HepG2 (cell line): ENCODE results near the gene LDHAL6B. TPM values are rescaled to one million over a fixed set of nuclear protein-coding genes. Genes with fewer than 3 reads are reported as not detected.

ENCODE experiments used
- ATAC-seq: fragments of 200-7000 bp; cut with Tn5 transposase; 3 replicates; pipeline ENCODE4 v1.9.1; 2020; ENCODE audit warnings: mild to moderate bottlenecking, moderate library complexity
- BruUV-seq: library from RNA; stranded (reverse); fragments of 400-500 nt; replicated peaks from 2 replicates; lab custom pipeline; 2021; lab: Mats Ljungman, UMichigan
- CTCF ChIA-PET: fragments of 300-600 bp; formaldehyde crosslinking; extraction: SDS; loops from one replicate; lab custom pipeline; 2021; ENCODE audit warnings: low total read pairs, inconsistent platforms, low intra/inter-chr PET ratio; lab: Yijun Ruan, JAX
- POLR2A ChIA-PET: fragments of 350-600 bp; sonication (Branson Sonifier 250); formaldehyde crosslinking; loops from one replicate; lab custom pipeline; 2020; ENCODE audit warnings: antibody characterized with exemption, inconsistent platforms; lab: Yijun Ruan, JAX
- DNase-seq: peaks from one replicate; pipeline ENCODE4 v3.0.0-alpha.2; 2015; ENCODE audit warnings: low spot score
- FAIRE-seq: peaks from 3 replicates; lab custom pipeline; 2011; peaks lifted over from hg19 to GRCh38; lab: Jason Lieb, UNC
- H2AFZ ChIP-seq: one replicate; pipeline ENCODE4 v1.6.1; 2011; ENCODE audit warnings: low read length, inconsistent platforms
- H3K27ac ChIP-seq: fragments of 300-600 bp; 3 replicates; pipeline ENCODE4 v1.8.0; 2011; ENCODE audit warnings: mixed run types, mild to moderate bottlenecking, mixed read lengths, low read length, inconsistent platforms; ENCODE audit not compliant: insufficient read depth; ENCODE audit errors: extremely low read length
- H3K27me3 ChIP-seq, 2 experiments: fragments of 200-600 bp in 1 of 2; 2 replicates in 1 of 2; 3 replicates in 1 of 2; pipeline versions ENCODE4 v1.6.0 to v1.8.0; 2011; ENCODE audit warnings: low read length in 2 of 2, mild to moderate bottlenecking in 2 of 2, moderate library complexity in 2 of 2, inconsistent platforms in 1 of 2; ENCODE audit not compliant: insufficient read depth in 2 of 2, control insufficient read depth in 1 of 2
- H3K36me3 ChIP-seq, 2 experiments: fragments of 200-600 bp in 1 of 2; replicated peaks in 1 of 2; 2 replicates in 1 of 2; 3 replicates in 1 of 2; pipeline versions ENCODE4 v1.5.1 to v1.8.0; 2011; ENCODE audit warnings: low read length in 2 of 2, inconsistent platforms in 1 of 2; ENCODE audit not compliant: insufficient read depth in 2 of 2, control insufficient read depth in 1 of 2
- H3K4me1 ChIP-seq: 2 replicates; pipeline ENCODE4 v1.5.1; 2012; ENCODE audit warnings: low read length, inconsistent platforms; ENCODE audit not compliant: insufficient read depth
- H3K4me2 ChIP-seq: 2 replicates; pipeline ENCODE4 v1.6.0; 2011; ENCODE audit warnings: low read depth, low read length, inconsistent platforms
- H3K4me3 ChIP-seq, 3 experiments: fragments of 200-600 bp in 1 of 3; sonication (generic), shearing (Covaris generic) in 1 of 3; replicated peaks in 1 of 3; 2 replicates each; pipeline ENCODE4 v1.5.1; 2011 to 2016; ENCODE audit warnings: low read length in 3 of 3, inconsistent platforms in 2 of 3, low read depth in 2 of 3, mild to moderate bottlenecking in 2 of 3, control low read depth in 1 of 3, mixed read lengths in 1 of 3; ENCODE audit not compliant: insufficient read depth in 1 of 3
- H3K79me2 ChIP-seq: one replicate; pipeline ENCODE4 v1.6.1; 2011; ENCODE audit warnings: low read length, inconsistent platforms; ENCODE audit not compliant: insufficient read depth
- H3K9ac ChIP-seq: 2 replicates; pipeline ENCODE4 v1.6.0; 2011; ENCODE audit warnings: mild to moderate bottlenecking, low read depth, low read length, inconsistent platforms; ENCODE audit not compliant: insufficient read depth
- H3K9me3 ChIP-seq: 2 replicates; pipeline ENCODE4 v1.5.1; 2012; ENCODE audit warnings: mild to moderate bottlenecking, low read length
- H4K20me1 ChIP-seq: 2 replicates; pipeline ENCODE4 v1.6.0; 2011; ENCODE audit warnings: inconsistent platforms, mild to moderate bottlenecking, low read length, moderate library complexity; ENCODE audit not compliant: insufficient read depth
- AFF4 ChIP-seq: sonication (generic); formaldehyde crosslinking; IDR thresholded peaks from 2 replicates; pipeline ENCODE4 v1.4.0; 2020; ENCODE audit warnings: missing genetic modification reagents
- KMT2B ChIP-seq: IDR thresholded peaks from 2 replicates; pipeline ENCODE4 v1.6.1; 2016; ENCODE audit warnings: missing genetic modification reagents, missing compliant biosample characterization
- NCOA5 ChIP-seq: sonication (generic); formaldehyde crosslinking; IDR thresholded peaks from 2 replicates; pipeline ENCODE4 v1.4.0; 2020; ENCODE audit warnings: missing genetic modification reagents
- NKX3-1 ChIP-seq: sonication (generic); formaldehyde crosslinking; IDR thresholded peaks from 2 replicates; pipeline ENCODE4 v1.5.0; 2020; ENCODE audit warnings: missing genetic modification reagents
- NR2F6 ChIP-seq, 2 experiments: IDR thresholded peaks; 2 replicates each; pipeline ENCODE4 v1.6.1; 2016; ENCODE audit warnings: antibody characterized with exemption in 1 of 2, mild to moderate bottlenecking in 1 of 2
- ZFX ChIP-seq: sonication (generic); formaldehyde crosslinking; IDR thresholded peaks from 2 replicates; pipeline ENCODE4 v1.4.0; 2020; ENCODE audit warnings: mild to moderate bottlenecking, low read depth, missing genetic modification reagents, moderate library complexity
- ZNF543 ChIP-seq: sonication (generic); formaldehyde crosslinking; IDR thresholded peaks from 2 replicates; pipeline ENCODE4 v1.4.0; 2020; ENCODE audit warnings: mild to moderate bottlenecking, missing genetic modification reagents
- ZNF674 ChIP-seq: sonication (generic); formaldehyde crosslinking; IDR thresholded peaks from 2 replicates; pipeline ENCODE4 v1.5.0; 2020; ENCODE audit warnings: low read depth, mild to moderate bottlenecking, missing genetic modification reagents
- WGBS: methylation state at CpG from one replicate; pipeline ENCODE4 v1.1.6; 2017; ENCODE audit warnings: low lambda C conversion rate; 5-methylcytosine and 5-hydroxymethylcytosine counted together
- in situ Hi-C: cut with HindIII; loops from 2 replicates; pipeline ENCODE4 v1.10.0; 2017; ENCODE audit warnings: low pct_unique_long_range_greater_than_20kb; ENCODE audit not compliant: extremely low pct_ligation_motif_present
- intact Hi-C: fragments of 100-400 bp; cut with micrococcal nuclease; formaldehyde crosslinking; loops from one replicate; pipeline ENCODE4 v1.10.0; 2022; ENCODE audit not compliant: unreplicated experiment
- polyA plus RNA-seq, 8 experiments: library from polyadenylated mRNA; depleted of rRNA in 3 of 8; stranded (reverse) in 7 of 8; unstranded in 1 of 8; fragments of >200 nt; fragmentation: Illumina TruSeq in 4 of 8; extraction: Trizol in 4 of 8; gene quantifications; 2 replicates each; pipeline versions ENCODE4 v1.2.1 to v1.2.3, GENCODE V29; 2011 to 2016; ENCODE audit warnings: low read depth in 4 of 8, missing spikeins in 1 of 8, mixed read lengths in 1 of 8; ENCODE audit not compliant: insufficient read depth in 1 of 8
- total RNA-seq, 5 experiments: library from RNA; depleted of rRNA; stranded (reverse); fragments of >200 nt; fragmentation: Illumina TruSeq; extraction: Trizol; gene quantifications; 2 replicates each; pipeline ENCODE4 v1.2.3, GENCODE V29; 2016; ENCODE audit warnings: low read depth in 1 of 5
- TF ChIP-seq, protein P1 (sequence below): sonication (generic); formaldehyde crosslinking; IDR thresholded peaks from 2 replicates; pipeline ENCODE4 v1.5.1; 2020; ENCODE audit warnings: missing genetic modification reagents, mild to moderate bottlenecking, borderline replicate concordance
- TF ChIP-seq, protein P2 (sequence below): sonication (generic); formaldehyde crosslinking; IDR thresholded peaks from 2 replicates; pipeline ENCODE4 v1.4.0; 2020; ENCODE audit warnings: missing genetic modification reagents, mild to moderate bottlenecking, borderline replicate concordance

The LDHAL6B gene
- total and polyA plus RNA-seq, 2 of the 13 experiments (the other 11 are each of a cell fraction or from before 2014, with no cell fraction given): not detected

DNA sequence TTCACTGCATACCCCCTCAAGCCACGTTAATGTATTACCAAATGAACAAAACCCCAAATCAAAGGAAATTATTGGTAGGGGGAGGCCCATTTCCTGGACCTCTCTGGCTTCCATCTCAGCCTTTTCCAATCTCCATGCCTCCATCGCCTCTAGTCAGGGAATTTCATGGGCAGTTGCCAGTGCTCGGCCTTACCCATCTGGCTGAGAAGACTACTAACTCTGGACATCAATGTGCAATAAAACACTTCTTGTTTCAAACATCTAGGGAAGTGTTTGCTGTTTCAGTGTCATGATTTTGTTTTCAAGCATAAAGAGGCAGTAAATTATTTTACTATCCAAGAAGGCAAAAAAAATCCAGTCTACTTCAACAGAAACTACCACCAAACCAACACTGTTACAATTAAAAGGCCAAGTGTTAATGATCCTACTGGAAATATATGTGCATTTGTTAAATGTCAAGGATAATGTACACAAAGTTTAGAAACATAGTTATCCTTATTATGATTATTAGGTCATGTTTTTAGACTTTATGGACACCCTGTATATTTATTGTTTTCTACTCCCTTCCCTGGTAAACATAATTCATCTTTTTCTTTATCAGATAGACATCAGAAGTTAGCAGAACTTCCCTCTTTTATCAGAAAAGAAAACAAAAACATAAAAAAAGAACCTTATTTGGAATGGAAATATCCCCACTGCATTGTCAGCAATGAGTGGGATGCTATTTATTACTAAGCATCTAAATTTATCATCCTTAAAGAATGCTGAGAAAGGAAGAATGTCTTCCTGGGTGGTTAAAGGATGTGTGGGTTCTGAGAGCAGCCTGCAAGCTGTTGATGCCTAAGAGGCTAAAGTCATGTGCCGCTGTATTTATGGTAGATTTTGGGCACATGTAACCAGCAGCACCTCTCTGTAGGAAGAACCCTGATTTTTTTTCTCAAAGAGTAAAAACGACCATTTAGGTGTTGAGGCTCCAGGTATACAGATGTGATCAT is 15.2 kb downstream of the LDHAL6B start (continued):
- TF ChIP-seq AFF4 (CRISPR knock-in tag) (no peak), ZNF674 (no peak), ZFX (CRISPR knock-in tag) (no peak), ZNF543 (no peak), NR2F6 (IDR thresholded peaks at IDR 0.05) (no peak), NR2F6 (CRISPR knock-in tag; IDR thresholded peaks at IDR 0.05) (no peak)

DNA sequence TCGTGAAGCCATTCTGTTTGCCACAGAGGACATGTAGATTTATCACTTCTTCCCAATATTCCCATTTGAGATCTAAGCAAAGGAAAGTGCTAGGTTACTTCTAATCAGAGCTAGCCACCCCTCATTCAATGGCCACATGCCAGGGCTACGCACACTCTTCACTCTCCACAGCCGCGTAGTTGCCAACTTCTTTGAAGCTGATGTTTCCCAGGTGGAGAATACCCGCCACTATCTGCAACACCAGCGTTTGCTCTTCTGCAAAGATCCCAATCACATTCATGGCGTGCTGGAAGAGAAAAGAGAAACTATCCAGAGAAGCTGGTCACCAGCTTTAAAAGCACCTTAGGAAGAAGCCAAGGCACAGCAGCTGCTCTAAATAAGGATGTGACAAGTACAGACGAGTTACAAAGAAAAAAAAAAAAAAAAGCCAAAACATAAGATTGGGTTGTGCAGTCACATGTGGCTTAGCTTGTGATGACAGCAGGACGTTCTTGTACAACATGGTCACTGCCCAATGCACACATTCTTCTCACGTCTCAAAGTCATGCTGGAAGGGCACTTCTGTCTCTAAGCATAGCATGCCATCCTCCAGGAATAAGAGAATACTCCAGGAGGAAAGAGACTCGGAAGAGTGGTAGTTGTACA is 16.4 kb downstream of the LDHAL6B start:
- FAIRE-seq (no peak), ATAC-seq (no peak), DNase-seq (no peak)
- intact Hi-C loops (no loop called here), in situ Hi-C loops (no loop called here)
- H2AFZ ChIP-seq: no peak overlapping the region
- no peaks in the 10 kb centered on the region for H3K79me2 ChIP-seq
- H3K27ac ChIP-seq: no peak overlapping the region
- H4K20me1 ChIP-seq: no peaks in the 10 kb centered on the region
- WGBS: 95% methylated on average over 11 of the region's 11 CpGs
- ChIA-PET CTCF (no interaction called here), POLR2A (no interaction called here)
- H3K9ac ChIP-seq: no peak overlapping the region
- no peak overlapping the region for H3K4me3 ChIP-seq
- no peaks in the 10 kb centered on the region for H3K4me1 ChIP-seq
- peaks cover 8 to 38% of the 10 kb centered on the region in 2 experiments; a peak in 4 of 5 replicates for H3K36me3 ChIP-seq
- H3K27me3 ChIP-seq: no peaks in the 10 kb centered on the region
- BruUV-seq: no TSS peak
- H3K9me3 ChIP-seq: no peaks in the 10 kb centered on the region
- no peak overlapping the region for H3K4me2 ChIP-seq
- TF ChIP-seq NCOA5 (CRISPR knock-in tag): no peak
- no peak for TF ChIP-seq KMT2B (CRISPR knock-in tag)
- TF ChIP-seq, protein P1, sequence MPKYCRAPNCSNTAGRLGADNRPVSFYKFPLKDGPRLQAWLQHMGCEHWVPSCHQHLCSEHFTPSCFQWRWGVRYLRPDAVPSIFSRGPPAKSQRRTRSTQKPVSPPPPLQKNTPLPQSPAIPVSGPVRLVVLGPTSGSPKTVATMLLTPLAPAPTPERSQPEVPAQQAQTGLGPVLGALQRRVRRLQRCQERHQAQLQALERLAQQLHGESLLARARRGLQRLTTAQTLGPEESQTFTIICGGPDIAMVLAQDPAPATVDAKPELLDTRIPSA (CRISPR knock-in tag): no peak
- TF ChIP-seq, protein P2, sequence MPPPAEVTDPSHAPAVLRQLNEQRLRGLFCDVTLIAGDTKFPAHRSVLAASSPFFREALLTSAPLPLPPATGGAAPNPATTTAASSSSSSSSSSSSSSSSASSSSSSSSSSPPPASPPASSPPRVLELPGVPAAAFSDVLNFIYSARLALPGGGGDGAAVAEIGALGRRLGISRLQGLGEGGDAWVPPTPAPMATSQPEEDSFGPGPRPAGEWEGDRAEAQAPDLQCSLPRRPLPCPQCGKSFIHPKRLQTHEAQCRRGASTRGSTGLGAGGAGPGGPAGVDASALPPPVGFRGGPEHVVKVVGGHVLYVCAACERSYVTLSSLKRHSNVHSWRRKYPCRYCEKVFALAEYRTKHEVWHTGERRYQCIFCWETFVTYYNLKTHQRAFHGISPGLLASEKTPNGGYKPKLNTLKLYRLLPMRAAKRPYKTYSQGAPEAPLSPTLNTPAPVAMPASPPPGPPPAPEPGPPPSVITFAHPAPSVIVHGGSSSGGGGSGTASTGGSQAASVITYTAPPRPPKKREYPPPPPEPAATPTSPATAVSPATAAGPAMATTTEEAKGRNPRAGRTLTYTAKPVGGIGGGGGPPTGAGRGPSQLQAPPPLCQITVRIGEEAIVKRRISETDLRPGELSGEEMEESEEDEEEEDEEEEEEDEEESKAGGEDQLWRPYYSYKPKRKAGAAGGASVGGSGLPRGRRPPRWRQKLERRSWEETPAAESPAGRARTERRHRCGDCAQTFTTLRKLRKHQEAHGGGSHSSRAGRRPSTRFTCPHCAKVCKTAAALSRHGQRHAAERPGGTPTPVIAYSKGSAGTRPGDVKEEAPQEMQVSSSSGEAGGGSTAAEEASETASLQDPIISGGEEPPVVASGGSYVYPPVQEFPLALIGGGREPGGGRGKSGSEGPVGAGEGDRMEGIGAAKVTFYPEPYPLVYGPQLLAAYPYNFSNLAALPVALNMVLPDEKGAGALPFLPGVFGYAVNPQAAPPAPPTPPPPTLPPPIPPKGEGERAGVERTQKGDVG (CRISPR knock-in tag): no peak
- no peak for TF ChIP-seq NKX3-1 (CRISPR knock-in tag)
